ENCODE measurements around the gene PSMB2.

Gene PSMB2

GRCh38 chr1:35554266-35555211 lies 86.8 kb downstream of the PSMB2 start:
- Histone ChIP-seq H2AFZ (ENCODE audit: low read depth, low read length, severe bottlenecking) (no peak overlapping the region), H3K4me3 (ENCODE audit: insufficient read depth, low read length, poor library complexity, severe bottlenecking) (no peak overlapping the region), H3K9ac (ENCODE audit: low read length) (no peak overlapping the region), H3K27me3 (ENCODE audit: low read length) (no peaks in the 10 kb centered on the region), H3K9me3 (ENCODE audit: insufficient read depth, low read length) (no peaks in the 10 kb centered on the region), H3K79me2 (ENCODE audit: insufficient read depth, low read length) (peaks cover 32% of the 10 kb centered on the region), H3K27ac (ENCODE audit: low read depth, low read length) (no peak overlapping the region), H3F3A (ENCODE audit: insufficient read depth) (peaks cover 12% of the 10 kb centered on the region; the same call in 1 of the 2 replicates), H4K20me1 (ENCODE audit: low read depth, low read length) (no peaks in the 10 kb centered on the region), H3K4me2 (ENCODE audit: low read depth, low read length, poor library complexity, severe bottlenecking) (peak overlapping the region; percentile 66), H3K9me2 (replicated peaks; ENCODE audit: insufficient read depth, low read length) (no peaks in the 10 kb centered on the region), H3K36me3 (ENCODE audit: low read length) (peaks cover 7% of the 10 kb centered on the region; the same call in 1 of the 2 replicates)
- no peak for TF ChIP-seq CTCF (IDR thresholded peaks at IDR 0.05; ENCODE audit: insufficient read depth, low read length, poor library complexity, severe bottlenecking)
- TF ChIP-seq EZH2phosphoT487 (conservative IDR thresholded peaks at IDR 0.05; ENCODE audit: low read length), result no peak

GRCh38 chr1:35553851-35554250 lies 87.5 kb downstream of the PSMB2 start:
- Histone ChIP-seq H3K9me3 (ENCODE audit: insufficient read depth, low read length) (no peaks in the 10 kb centered on the region), H3K36me3 (ENCODE audit: low read length) (peaks cover 7% of the 10 kb centered on the region; the same call in 1 of the 2 replicates), H4K20me1 (ENCODE audit: low read depth, low read length) (no peaks in the 10 kb centered on the region), H3K9me2 (replicated peaks; ENCODE audit: insufficient read depth, low read length) (no peaks in the 10 kb centered on the region), H3K27ac (ENCODE audit: low read depth, low read length) (no peak overlapping the region), H3K9ac (ENCODE audit: low read length) (no peak overlapping the region), H3K4me2 (ENCODE audit: low read depth, low read length, poor library complexity, severe bottlenecking) (no peak overlapping the region), H3K4me3 (ENCODE audit: insufficient read depth, low read length, poor library complexity, severe bottlenecking) (no peak overlapping the region), H3K27me3 (ENCODE audit: low read length) (no peaks in the 10 kb centered on the region), H3K79me2 (ENCODE audit: insufficient read depth, low read length) (peaks cover 32% of the 10 kb centered on the region), H2AFZ (ENCODE audit: low read depth, low read length, severe bottlenecking) (no peak overlapping the region), H3F3A (ENCODE audit: insufficient read depth) (peaks cover 12% of the 10 kb centered on the region; the same call in 1 of the 2 replicates)
- no peak for TF ChIP-seq EZH2phosphoT487 (conservative IDR thresholded peaks at IDR 0.05; ENCODE audit: low read length)
- no peak for TF ChIP-seq CTCF (IDR thresholded peaks at IDR 0.05; ENCODE audit: insufficient read depth, low read length, poor library complexity, severe bottlenecking)
